ENCODE measurements around the gene PPP1R17.

DNA sequence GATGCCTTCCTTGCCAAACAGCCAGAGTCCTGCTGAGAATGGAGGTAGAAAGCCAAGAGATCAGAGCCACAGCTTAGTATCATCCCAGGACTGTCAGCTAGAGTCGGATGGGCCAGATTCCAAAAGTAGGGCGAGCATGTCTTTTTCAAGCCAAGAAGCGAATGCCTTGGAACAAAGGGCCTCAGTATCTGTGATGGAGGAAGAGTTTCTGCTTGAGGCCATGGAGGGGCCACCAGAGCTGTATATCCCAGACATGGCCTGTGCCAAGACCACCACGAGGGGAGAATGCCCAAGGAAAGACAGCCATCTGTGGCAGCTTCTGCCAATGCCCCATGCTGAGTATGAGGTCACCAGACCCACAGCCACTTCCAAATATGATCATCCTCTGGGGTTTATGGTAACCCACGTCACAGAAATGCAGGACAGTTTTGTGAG is 44.3 kb upstream of the PPP1R17 start:
- TF ChIP-seq POLR2AphosphoS5 (IDR thresholded peaks at IDR 0.05) (no peak), POLR2A (IDR thresholded peaks at IDR 0.05) (no peak)
- TF ChIP-seq, protein P1, sequence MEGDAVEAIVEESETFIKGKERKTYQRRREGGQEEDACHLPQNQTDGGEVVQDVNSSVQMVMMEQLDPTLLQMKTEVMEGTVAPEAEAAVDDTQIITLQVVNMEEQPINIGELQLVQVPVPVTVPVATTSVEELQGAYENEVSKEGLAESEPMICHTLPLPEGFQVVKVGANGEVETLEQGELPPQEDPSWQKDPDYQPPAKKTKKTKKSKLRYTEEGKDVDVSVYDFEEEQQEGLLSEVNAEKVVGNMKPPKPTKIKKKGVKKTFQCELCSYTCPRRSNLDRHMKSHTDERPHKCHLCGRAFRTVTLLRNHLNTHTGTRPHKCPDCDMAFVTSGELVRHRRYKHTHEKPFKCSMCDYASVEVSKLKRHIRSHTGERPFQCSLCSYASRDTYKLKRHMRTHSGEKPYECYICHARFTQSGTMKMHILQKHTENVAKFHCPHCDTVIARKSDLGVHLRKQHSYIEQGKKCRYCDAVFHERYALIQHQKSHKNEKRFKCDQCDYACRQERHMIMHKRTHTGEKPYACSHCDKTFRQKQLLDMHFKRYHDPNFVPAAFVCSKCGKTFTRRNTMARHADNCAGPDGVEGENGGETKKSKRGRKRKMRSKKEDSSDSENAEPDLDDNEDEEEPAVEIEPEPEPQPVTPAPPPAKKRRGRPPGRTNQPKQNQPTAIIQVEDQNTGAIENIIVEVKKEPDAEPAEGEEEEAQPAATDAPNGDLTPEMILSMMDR (IDR thresholded peaks at IDR 0.05) = no peak

All from stomach (tissue), 4 donors.